ENCODE results near the gene CLIP4.

DNA sequence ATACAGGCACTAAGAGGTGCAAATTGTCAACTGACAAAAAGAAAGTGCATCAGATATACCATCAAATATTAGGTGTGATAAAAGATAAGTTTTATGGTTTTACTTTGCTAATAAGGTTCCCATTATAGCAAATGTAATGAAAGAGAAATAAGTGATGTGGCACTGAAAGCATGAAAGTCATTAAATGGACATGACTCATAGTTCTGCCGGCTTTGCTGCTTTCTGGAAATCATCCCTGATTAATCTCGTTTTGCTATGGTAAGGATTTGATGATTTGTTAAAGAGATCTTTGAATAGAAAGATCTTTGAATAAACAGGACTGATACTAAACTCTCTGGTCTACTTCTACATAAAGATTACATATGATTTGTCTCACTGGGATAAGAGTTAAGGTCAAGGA lies 72.7 kb downstream of the CLIP4 start:
- TF ChIP-seq, protein P1, sequence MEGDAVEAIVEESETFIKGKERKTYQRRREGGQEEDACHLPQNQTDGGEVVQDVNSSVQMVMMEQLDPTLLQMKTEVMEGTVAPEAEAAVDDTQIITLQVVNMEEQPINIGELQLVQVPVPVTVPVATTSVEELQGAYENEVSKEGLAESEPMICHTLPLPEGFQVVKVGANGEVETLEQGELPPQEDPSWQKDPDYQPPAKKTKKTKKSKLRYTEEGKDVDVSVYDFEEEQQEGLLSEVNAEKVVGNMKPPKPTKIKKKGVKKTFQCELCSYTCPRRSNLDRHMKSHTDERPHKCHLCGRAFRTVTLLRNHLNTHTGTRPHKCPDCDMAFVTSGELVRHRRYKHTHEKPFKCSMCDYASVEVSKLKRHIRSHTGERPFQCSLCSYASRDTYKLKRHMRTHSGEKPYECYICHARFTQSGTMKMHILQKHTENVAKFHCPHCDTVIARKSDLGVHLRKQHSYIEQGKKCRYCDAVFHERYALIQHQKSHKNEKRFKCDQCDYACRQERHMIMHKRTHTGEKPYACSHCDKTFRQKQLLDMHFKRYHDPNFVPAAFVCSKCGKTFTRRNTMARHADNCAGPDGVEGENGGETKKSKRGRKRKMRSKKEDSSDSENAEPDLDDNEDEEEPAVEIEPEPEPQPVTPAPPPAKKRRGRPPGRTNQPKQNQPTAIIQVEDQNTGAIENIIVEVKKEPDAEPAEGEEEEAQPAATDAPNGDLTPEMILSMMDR (IDR thresholded peaks at IDR 0.05 in 8 of 11, conservative IDR thresholded peaks at IDR 0.05 in 3 of 11), result no peak
- no peak for TF ChIP-seq POLR2AphosphoS5 (IDR thresholded peaks at IDR 0.05)
- TF ChIP-seq POLR2A (IDR thresholded peaks at IDR 0.05), result no peak
